GM18858 (cell line): Measurements from ENCODE around the gene RPRML.
"Not testable (repeated sequence)": the region's sequence is repeated elsewhere in the genome, so short reads cannot be mapped to it uniquely, and the experiment has no call there.

Source experiments
- ATAC-seq: cut with Tn5 transposase; IDR thresholded peaks from one replicate; pipeline ENCODE4 v1.9.1; 2021; ENCODE audit not compliant: unreplicated experiment

RPRML gene

GRCh38 chr17:46976626-46977270 lies 2.3 kb downstream of the RPRML start:
- ATAC-seq: no peak

GRCh38 chr17:46975287-46975686 lies 3.8 kb downstream of the RPRML start:
- ATAC-seq: no peak

GRCh38 chr17:46974086-46974485 lies 5.0 kb downstream of the RPRML start:
- ATAC-seq: no peak

- ATAC-seq: no peak
These were observed 6.7 kb downstream of the RPRML start for GRCh38 chr17:46972346-46972745.

- ATAC-seq: no peak
These were observed 7.3 kb downstream of the RPRML start for GRCh38 chr17:46971647-46972300.

GRCh38 chr17:46968896-46969295 lies 10.2 kb downstream of the RPRML start:
- no peak for ATAC-seq

- no peak for ATAC-seq
These were observed 10.7 kb downstream of the RPRML start for GRCh38 chr17:46968224-46968834.

GRCh38 chr17:46964315-46965265 lies 14.5 kb downstream of the RPRML start:
- ATAC-seq: no peak

- no peak for ATAC-seq
These were observed 15.5 kb downstream of the RPRML start for GRCh38 chr17:46963571-46963970.

GRCh38 chr17:46962374-46962790 lies 16.7 kb downstream of the RPRML start:
- ATAC-seq: no peak

GRCh38 chr17:46960152-46960551 lies 18.9 kb downstream of the RPRML start:
- no peak for ATAC-seq

GRCh38 chr17:46958041-46958591 lies 20.9 kb downstream of the RPRML start:
- ATAC-seq: no peak

GRCh38 chr17:46953191-46953590 lies 25.9 kb downstream of the RPRML start:
- ATAC-seq: not testable (repeated sequence)

GRCh38 chr17:46952115-46952514 lies 26.9 kb downstream of the RPRML start:
- ATAC-seq: no peak

GRCh38 chr17:46951706-46952105 lies 27.3 kb downstream of the RPRML start:
- ATAC-seq: no peak

- no peak for ATAC-seq
These were observed 27.9 kb downstream of the RPRML start for GRCh38 chr17:46950997-46951621.

GRCh38 chr17:46950342-46950996 lies 28.6 kb downstream of the RPRML start:
- ATAC-seq: no peak

GRCh38 chr17:46949291-46950174 lies 29.5 kb downstream of the RPRML start:
- no peak for ATAC-seq

GRCh38 chr17:46948544-46948943 lies 30.5 kb downstream of the RPRML start:
- ATAC-seq: no peak
